Measurements from ENCODE around the gene DICER1. TPM values are rescaled to one million over a fixed set of nuclear protein-coding genes. Genes with fewer than 3 reads are reported as not detected.

Gene DICER1
- total and polyA plus RNA-seq, 2 experiments from 2014 or later, result 20.0 to 111 TPM

GRCh38 chr14:95107711-95108110 lies 49.6 kb downstream of the DICER1 start:
- no peak for TF ChIP-seq EZH2phosphoT487 (IDR thresholded peaks at IDR 0.05; ENCODE audit: low read depth, severe bottlenecking, unreplicated experiment)
- TF ChIP-seq EZH2 (IDR thresholded peaks at IDR 0.05; ENCODE audit: borderline replicate concordance), result no peak
- TF ChIP-seq, protein P1, sequence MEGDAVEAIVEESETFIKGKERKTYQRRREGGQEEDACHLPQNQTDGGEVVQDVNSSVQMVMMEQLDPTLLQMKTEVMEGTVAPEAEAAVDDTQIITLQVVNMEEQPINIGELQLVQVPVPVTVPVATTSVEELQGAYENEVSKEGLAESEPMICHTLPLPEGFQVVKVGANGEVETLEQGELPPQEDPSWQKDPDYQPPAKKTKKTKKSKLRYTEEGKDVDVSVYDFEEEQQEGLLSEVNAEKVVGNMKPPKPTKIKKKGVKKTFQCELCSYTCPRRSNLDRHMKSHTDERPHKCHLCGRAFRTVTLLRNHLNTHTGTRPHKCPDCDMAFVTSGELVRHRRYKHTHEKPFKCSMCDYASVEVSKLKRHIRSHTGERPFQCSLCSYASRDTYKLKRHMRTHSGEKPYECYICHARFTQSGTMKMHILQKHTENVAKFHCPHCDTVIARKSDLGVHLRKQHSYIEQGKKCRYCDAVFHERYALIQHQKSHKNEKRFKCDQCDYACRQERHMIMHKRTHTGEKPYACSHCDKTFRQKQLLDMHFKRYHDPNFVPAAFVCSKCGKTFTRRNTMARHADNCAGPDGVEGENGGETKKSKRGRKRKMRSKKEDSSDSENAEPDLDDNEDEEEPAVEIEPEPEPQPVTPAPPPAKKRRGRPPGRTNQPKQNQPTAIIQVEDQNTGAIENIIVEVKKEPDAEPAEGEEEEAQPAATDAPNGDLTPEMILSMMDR (IDR thresholded peaks at IDR 0.05; ENCODE audit: poor library complexity), result no peak
- Histone ChIP-seq H4K20me1 (ENCODE audit: insufficient read depth, poor library complexity, severe bottlenecking) (no peaks in the 10 kb centered on the region), H3K27me3 (no peaks in the 10 kb centered on the region), H3K4me2 (no peak overlapping the region), H3K9me2 (replicated peaks; ENCODE audit: insufficient read depth) (no peaks in the 10 kb centered on the region), H3K36me3 (replicated peaks; ENCODE audit: insufficient read depth, low read depth) (peaks cover 3% of the 10 kb centered on the region), H3K4me3 (no peak overlapping the region), H3K4me1 (ENCODE audit: insufficient read depth) (no peaks in the 10 kb centered on the region), H3K27ac (no peak overlapping the region), H3K9me3 (ENCODE audit: low read depth) (no peaks in the 10 kb centered on the region), H3K79me2 (peaks cover 3% of the 10 kb centered on the region), H2AFZ (no peak overlapping the region)
- 96% methylated on average over 4 of the region's 4 CpGs for WGBS (ENCODE audit: low lambda C conversion rate, missing lambda C conversion rate)
- DNase-seq (ENCODE audit: low spot score), result no peak

DNA sequence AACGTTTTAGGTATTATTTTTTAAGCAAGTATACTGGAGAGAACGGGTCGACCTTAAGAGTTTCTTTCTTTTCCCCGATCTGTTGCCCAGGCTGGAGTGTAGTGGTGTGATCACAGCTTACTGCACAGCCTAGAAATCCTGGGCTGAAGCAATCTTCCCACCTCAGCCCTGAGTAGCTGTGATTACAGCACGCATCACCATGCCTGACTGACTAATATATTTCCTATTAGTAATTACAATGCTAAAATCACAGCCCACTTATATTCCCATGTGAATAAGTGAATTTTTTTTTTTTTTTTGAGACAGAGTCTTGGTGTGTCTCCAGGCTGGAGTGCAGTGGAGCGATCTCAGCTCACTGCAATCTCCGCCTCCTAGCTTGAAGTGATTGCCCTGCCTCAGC lies 50.4 kb downstream of the DICER1 start:
- no peak overlapping the region for H3K4me3 ChIP-seq
- no peaks in the 10 kb centered on the region for H3K9me2 ChIP-seq (replicated peaks; ENCODE audit: insufficient read depth)
- no peaks in the 10 kb centered on the region for H3K27me3 ChIP-seq
- DNase-seq (ENCODE audit: low spot score), result no peak
- TF ChIP-seq, protein P1 (IDR thresholded peaks at IDR 0.05; ENCODE audit: poor library complexity), result no peak
- TF ChIP-seq EZH2 (IDR thresholded peaks at IDR 0.05; ENCODE audit: borderline replicate concordance), result no peak
- no peak for TF ChIP-seq EZH2phosphoT487 (IDR thresholded peaks at IDR 0.05; ENCODE audit: low read depth, severe bottlenecking, unreplicated experiment)
- WGBS (ENCODE audit: low lambda C conversion rate, missing lambda C conversion rate), result 95% methylated on average over 7 of the region's 7 CpGs
- no peaks in the 10 kb centered on the region for H3K9me3 ChIP-seq (ENCODE audit: low read depth)
- no peak overlapping the region for H2AFZ ChIP-seq
- no peak overlapping the region for H3K4me2 ChIP-seq
- H4K20me1 ChIP-seq (ENCODE audit: insufficient read depth, poor library complexity, severe bottlenecking), result no peaks in the 10 kb centered on the region
- H3K4me1 ChIP-seq (ENCODE audit: insufficient read depth), result no peaks in the 10 kb centered on the region
- no peak overlapping the region for H3K27ac ChIP-seq
- peaks cover 3% of the 10 kb centered on the region for H3K36me3 ChIP-seq (replicated peaks; ENCODE audit: insufficient read depth, low read depth)
- peaks cover 3% of the 10 kb centered on the region for H3K79me2 ChIP-seq

- Histone ChIP-seq H3K27me3 (no peaks in the 10 kb centered on the region), H3K36me3 (replicated peaks; ENCODE audit: insufficient read depth, low read depth) (peaks cover 3% of the 10 kb centered on the region), H3K9me3 (ENCODE audit: low read depth) (no peaks in the 10 kb centered on the region), H3K27ac (no peak overlapping the region), H3K4me2 (no peak overlapping the region), H3K9me2 (replicated peaks; ENCODE audit: insufficient read depth) (no peaks in the 10 kb centered on the region), H3K4me3 (no peak overlapping the region), H4K20me1 (ENCODE audit: insufficient read depth, poor library complexity, severe bottlenecking) (no peaks in the 10 kb centered on the region), H2AFZ (no peak overlapping the region), H3K4me1 (ENCODE audit: insufficient read depth) (no peaks in the 10 kb centered on the region), H3K79me2 (peaks cover 3% of the 10 kb centered on the region)
- DNase-seq (ENCODE audit: low spot score), result no peak
- WGBS (ENCODE audit: low lambda C conversion rate, missing lambda C conversion rate), result 96% methylated on average over 5 of the region's 5 CpGs
- TF ChIP-seq EZH2 (IDR thresholded peaks at IDR 0.05; ENCODE audit: borderline replicate concordance), result no peak
- TF ChIP-seq EZH2phosphoT487 (IDR thresholded peaks at IDR 0.05; ENCODE audit: low read depth, severe bottlenecking, unreplicated experiment), result no peak
- TF ChIP-seq, protein P1 (IDR thresholded peaks at IDR 0.05; ENCODE audit: poor library complexity), result no peak
Measured at GRCh38 chr14:95104911-95105310, 52.4 kb downstream of the DICER1 start.

- Histone ChIP-seq H3K27ac (no peak overlapping the region), H3K4me2 (no peak overlapping the region), H3K4me1 (ENCODE audit: insufficient read depth) (no peaks in the 10 kb centered on the region), H3K9me2 (replicated peaks; ENCODE audit: insufficient read depth) (no peaks in the 10 kb centered on the region), H3K9me3 (ENCODE audit: low read depth) (no peaks in the 10 kb centered on the region), H2AFZ (no peak overlapping the region), H4K20me1 (ENCODE audit: insufficient read depth, poor library complexity, severe bottlenecking) (no peaks in the 10 kb centered on the region), H3K4me3 (no peak overlapping the region), H3K36me3 (replicated peaks; ENCODE audit: insufficient read depth, low read depth) (no peaks in the 10 kb centered on the region), H3K27me3 (no peaks in the 10 kb centered on the region), H3K79me2 (peaks cover 4% of the 10 kb centered on the region)
- 98% methylated on average over 5 of the region's 5 CpGs for WGBS (ENCODE audit: low lambda C conversion rate, missing lambda C conversion rate)
- no peak for TF ChIP-seq EZH2 (IDR thresholded peaks at IDR 0.05; ENCODE audit: borderline replicate concordance)
- no peak for TF ChIP-seq EZH2phosphoT487 (IDR thresholded peaks at IDR 0.05; ENCODE audit: low read depth, severe bottlenecking, unreplicated experiment)
- TF ChIP-seq, protein P1 (IDR thresholded peaks at IDR 0.05; ENCODE audit: poor library complexity), result no peak
- DNase-seq (ENCODE audit: low spot score), result no peak
Measured at GRCh38 chr14:95102680-95103044, 54.7 kb downstream of the DICER1 start.

All from hepatocyte (in vitro differentiated cells).